ENCODE measurements around the gene PPP1R15A. TPM values are rescaled to one million over a fixed set of nuclear protein-coding genes. Genes with fewer than 3 reads are reported as not detected.
"Not testable (repeated sequence)": the region's sequence is repeated elsewhere in the genome, so short reads cannot be mapped to it uniquely, and the experiment has no call there.

PPP1R15A gene
- total RNA-seq, 1 donor from 2014 or later = 80.9 TPM

DNA sequence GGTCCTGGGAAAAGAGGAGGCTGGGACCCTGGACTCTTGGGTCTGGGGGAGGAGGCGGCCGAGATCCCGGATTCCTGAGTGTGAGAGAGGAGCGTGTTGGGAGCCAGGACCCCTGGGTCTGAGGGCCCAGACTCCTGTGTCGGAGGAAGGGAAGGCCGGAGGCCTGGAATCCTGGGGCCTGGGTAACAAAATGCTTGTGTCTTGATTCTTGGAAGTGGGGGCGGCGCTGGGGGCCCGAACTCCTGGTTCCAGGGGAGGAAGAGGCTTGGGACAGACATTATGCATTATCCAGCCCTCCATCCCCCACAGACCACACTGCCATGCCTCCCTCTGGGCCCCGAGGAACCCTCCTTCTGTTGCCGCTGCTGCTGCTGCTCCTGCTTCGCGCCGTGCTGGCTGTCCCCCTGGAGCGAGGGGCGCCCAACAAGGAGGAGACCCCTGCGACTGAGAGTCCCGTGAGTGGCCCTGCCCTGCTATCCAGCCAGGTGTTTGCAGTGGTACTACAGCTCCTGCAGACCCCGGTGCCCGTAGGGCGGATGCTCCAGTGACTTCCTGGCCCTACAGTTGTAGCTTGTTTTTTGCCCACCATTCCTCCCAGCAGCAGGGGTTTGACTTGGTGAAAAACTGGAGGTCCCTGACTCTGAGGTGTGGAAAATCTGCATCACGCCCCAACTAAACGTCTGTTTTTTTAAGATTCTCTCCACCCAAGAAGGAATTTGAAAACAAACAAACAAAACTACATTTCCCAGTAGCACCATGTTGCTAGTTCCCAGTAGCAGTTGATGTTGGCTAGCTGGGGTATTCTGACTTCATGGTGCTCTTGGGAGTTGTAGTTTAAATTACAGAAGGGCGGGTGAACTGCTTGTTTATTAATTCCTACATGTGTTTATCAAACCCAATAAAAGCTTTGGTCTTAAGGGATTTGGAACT is 28.5 kb downstream of the PPP1R15A start:
- Histone ChIP-seq H3K36me3 (peaks cover 24% of the 10 kb centered on the region), H3K4me3 (peak overlapping the region; percentile 98), H3K27me3 (no peaks in the 10 kb centered on the region), H3K4me1 (peaks cover 35% of the 10 kb centered on the region), H3K9me3 (no peaks in the 10 kb centered on the region), H3K27ac (peak overlapping the region; percentile 87)
- no peak for ATAC-seq
- TF ChIP-seq, protein P1, sequence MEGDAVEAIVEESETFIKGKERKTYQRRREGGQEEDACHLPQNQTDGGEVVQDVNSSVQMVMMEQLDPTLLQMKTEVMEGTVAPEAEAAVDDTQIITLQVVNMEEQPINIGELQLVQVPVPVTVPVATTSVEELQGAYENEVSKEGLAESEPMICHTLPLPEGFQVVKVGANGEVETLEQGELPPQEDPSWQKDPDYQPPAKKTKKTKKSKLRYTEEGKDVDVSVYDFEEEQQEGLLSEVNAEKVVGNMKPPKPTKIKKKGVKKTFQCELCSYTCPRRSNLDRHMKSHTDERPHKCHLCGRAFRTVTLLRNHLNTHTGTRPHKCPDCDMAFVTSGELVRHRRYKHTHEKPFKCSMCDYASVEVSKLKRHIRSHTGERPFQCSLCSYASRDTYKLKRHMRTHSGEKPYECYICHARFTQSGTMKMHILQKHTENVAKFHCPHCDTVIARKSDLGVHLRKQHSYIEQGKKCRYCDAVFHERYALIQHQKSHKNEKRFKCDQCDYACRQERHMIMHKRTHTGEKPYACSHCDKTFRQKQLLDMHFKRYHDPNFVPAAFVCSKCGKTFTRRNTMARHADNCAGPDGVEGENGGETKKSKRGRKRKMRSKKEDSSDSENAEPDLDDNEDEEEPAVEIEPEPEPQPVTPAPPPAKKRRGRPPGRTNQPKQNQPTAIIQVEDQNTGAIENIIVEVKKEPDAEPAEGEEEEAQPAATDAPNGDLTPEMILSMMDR (IDR thresholded peaks at IDR 0.05) = no peak
- intact Hi-C loops (cut with DNase I) = no loop called here
- no peak for DNase-seq

DNA sequence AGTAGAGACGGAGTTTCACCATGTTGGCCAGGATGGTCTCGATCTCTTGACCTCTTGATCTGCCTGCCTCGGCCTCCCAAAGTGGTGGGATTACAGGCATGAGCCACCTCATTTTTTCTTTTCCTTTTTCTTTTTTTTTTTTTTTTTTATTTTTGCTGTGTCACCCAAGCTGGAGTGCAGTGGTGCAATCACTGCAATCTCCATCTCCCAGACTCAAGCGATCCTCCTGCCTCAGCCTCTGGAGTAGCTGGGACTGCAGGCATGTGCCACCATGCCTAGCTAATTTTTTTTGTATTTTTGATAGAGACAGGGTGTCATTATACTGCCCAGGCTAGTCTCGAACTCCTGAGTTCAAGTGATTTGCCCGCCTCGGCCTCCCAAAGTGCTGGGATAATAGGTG is 30.1 kb downstream of the PPP1R15A start:
- intact Hi-C loops (cut with DNase I); H3K9me3 ChIP-seq; H3K27me3 ChIP-seq; DNase-seq; H3K27ac ChIP-seq; H3K4me3 ChIP-seq; ATAC-seq: not testable (repeated sequence)
- H3K4me1 ChIP-seq = peaks cover 33% of the 10 kb centered on the region
- H3K36me3 ChIP-seq = peaks cover 36% of the 10 kb centered on the region

DNA sequence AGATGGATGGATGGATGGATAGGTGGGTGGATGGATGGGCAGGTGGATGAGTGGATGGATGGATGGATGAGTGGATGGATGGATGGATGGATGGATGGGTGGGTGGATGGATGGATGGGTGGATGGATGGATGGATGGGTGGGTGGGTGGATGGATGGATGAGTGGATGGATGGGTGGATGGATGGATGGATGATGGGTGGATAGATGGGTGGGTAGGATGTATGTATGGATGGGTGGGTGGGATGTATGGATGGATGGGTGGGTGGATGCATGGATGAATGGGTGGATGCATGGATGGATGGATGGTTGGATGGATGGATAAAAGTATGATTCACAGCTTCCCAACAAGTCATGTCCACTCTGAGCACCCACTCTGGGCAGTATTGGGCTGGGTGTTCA is 31.6 kb downstream of the PPP1R15A start:
- H3K4me3 ChIP-seq; DNase-seq; H3K27ac ChIP-seq; H3K9me3 ChIP-seq; H3K27me3 ChIP-seq; intact Hi-C loops (cut with DNase I); ATAC-seq: not testable (repeated sequence)
- peaks cover 41% of the 10 kb centered on the region for H3K4me1 ChIP-seq
- peaks cover 46% of the 10 kb centered on the region for H3K36me3 ChIP-seq

DNA sequence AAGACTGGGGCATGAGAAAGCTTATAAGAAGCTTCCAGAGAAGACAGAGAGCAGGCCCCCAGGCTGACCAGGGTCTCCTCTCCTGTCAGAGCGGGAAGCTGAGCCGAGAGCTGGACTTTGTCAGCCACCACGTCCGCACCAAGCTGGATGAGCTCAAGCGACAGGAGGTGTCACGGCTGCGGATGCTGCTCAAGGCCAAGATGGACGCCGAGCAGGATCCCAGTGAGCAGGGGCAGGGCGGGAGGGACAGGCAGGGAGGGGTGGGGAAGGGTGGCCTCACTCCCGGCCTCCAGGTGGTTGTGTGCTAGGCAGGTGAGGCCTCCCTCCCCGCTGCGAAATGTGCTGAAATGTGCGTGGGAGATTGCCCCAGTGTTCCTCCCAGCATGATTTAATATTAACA is 33.4 kb downstream of the PPP1R15A start:
- TF ChIP-seq, protein P1 (IDR thresholded peaks at IDR 0.05) = no peak
- Histone ChIP-seq H3K9me3 (no peaks in the 10 kb centered on the region), H3K4me3 (no peak overlapping the region), H3K4me1 (peaks cover 41% of the 10 kb centered on the region), H3K27me3 (no peaks in the 10 kb centered on the region), H3K36me3 (peaks cover 64% of the 10 kb centered on the region), H3K27ac (no peak overlapping the region)
- ATAC-seq (no peak), DNase-seq (no peak)
- intact Hi-C loops (cut with DNase I) = no loop called here

DNA sequence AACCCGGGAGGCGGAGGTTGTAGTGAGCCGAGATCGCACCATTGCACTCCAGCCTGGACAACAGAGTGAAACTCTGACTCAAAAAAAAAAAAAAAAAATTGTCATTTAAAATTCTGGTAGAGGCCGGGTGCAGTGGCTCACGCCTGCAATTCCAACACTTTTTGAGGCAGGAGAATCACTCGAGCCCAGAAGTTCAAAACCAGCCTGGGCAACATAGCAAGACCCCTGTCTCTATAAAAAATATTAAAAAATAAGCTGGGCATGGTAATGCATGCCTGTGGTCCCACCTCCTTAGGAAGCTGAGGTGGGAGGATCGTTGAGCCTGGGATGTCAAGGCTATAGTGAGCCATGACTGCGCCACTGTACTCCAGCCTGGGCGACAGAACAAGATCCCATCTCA is 34.1 kb downstream of the PPP1R15A start:
- ATAC-seq (no peak), DNase-seq (no peak)
- intact Hi-C loops (cut with DNase I) = no loop called here

DNA sequence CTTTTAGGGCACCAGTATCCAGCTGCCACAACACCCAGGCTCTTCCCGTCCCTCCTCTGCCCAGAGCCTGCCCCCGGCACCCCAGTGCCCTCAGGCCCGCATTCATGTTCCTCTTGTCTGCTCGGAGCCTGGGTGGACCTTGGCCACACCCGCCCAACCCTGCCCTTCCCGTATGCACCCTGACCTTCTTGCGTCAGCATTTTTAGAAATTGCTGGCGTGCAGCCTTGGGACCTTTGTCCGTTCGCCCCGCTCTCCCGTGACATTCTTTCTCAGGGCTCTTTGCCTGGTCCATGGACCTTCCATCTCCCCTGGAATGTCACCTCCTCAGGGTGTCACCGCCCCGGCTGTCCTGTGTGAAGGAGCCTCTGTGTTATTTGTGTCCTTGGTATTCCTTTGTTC is 35.5 kb downstream of the PPP1R15A start:
- no peak overlapping the region for H3K4me3 ChIP-seq
- H3K36me3 ChIP-seq = peaks cover 77% of the 10 kb centered on the region
- H3K4me1 ChIP-seq = peaks cover 20% of the 10 kb centered on the region
- peak; percentile 94 for ATAC-seq
- TF ChIP-seq, protein P1 (IDR thresholded peaks at IDR 0.05) = no peak
- intact Hi-C loops (cut with DNase I) = no loop called here
- H3K27me3 ChIP-seq = no peaks in the 10 kb centered on the region
- peak; percentile 85 for DNase-seq
- H3K27ac ChIP-seq = peak overlapping the region; percentile 71
- no peaks in the 10 kb centered on the region for H3K9me3 ChIP-seq

More for the DNA sequence above, 34.1 kb downstream of the PPP1R15A start:
- peaks cover 34% of the 10 kb centered on the region for H3K4me1 ChIP-seq
- H3K4me3 ChIP-seq = no peak overlapping the region
- no peak overlapping the region for H3K27ac ChIP-seq
- no peaks in the 10 kb centered on the region for H3K27me3 ChIP-seq
- TF ChIP-seq, protein P1 (IDR thresholded peaks at IDR 0.05) = no peak
- H3K36me3 ChIP-seq = peaks cover 71% of the 10 kb centered on the region
- no peaks in the 10 kb centered on the region for H3K9me3 ChIP-seq

DNA sequence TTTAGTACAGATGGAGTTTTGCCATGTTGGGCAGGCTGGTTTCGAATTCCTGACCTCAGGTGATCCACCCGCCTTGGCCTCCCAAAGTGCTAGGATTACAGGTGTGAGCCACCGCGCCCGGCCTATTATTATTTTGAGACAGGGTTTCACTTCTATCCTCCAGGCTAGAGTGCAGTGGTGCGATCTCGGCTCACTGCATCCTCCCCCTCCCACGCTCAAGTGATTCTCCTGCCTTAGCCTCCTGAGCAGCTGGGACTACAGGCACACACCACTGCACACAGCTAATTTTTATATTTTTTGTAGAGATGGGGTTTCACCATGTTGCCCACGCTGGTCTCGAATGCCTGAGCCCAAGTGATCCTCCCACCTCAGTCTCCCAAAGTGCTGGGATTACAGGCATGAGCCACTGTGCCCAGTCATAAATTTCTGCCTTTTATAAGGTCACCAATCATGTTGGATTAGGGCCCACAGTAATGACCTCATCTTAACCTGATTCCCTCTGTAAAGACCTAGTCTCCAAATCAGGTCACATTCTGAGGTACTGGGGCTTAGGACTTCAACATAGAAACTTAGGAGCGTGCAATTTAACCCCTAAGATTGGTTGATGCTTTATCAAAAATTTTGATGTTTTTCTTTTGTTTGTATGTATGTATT is 37.3 kb downstream of the PPP1R15A start:
- Histone ChIP-seq H3K27ac (peak overlapping the region; percentile 51), H3K4me1 (peaks cover 16% of the 10 kb centered on the region), H3K36me3 (peaks cover 91% of the 10 kb centered on the region)
- H3K4me3 ChIP-seq; intact Hi-C loops (cut with DNase I); H3K9me3 ChIP-seq; ATAC-seq; H3K27me3 ChIP-seq; DNase-seq: not testable (repeated sequence)
